ENCODE measurements around the gene GPR37. TPM values are rescaled to one million over a fixed set of nuclear protein-coding genes. Genes with fewer than 3 reads are reported as not detected.

GPR37 gene
- total RNA-seq, 1 donor from 2014 or later = 0.21 TPM

GRCh38 chr7:124697746-124698145 lies 67.8 kb downstream of the GPR37 start:
- no peak overlapping the region for H3K4me3 ChIP-seq

More at GRCh38 chr7:124697746-124698145, 67.8 kb downstream of the GPR37 start:
- Histone ChIP-seq H3F3A (ENCODE audit: low read depth) (no peaks in the 10 kb centered on the region), H3K27ac (no peak overlapping the region), H3K79me2 (ENCODE audit: low read depth) (no peaks in the 10 kb centered on the region), H3K4me1 (no peaks in the 10 kb centered on the region), H3K27me3 (no peaks in the 10 kb centered on the region), H2AFZ (replicated peaks) (no peak overlapping the region), H3K9me3 (ENCODE audit: low read depth) (no peaks in the 10 kb centered on the region), H4K20me1 (ENCODE audit: low read depth) (no peaks in the 10 kb centered on the region), H3K36me3 (no peaks in the 10 kb centered on the region), H3K9ac (no peak overlapping the region), H3K4me2 (no peak overlapping the region)
- no peak for DNase-seq (ENCODE audit: low spot score)
- TF ChIP-seq CTCF (IDR thresholded peaks at IDR 0.05) = no peak
- TF ChIP-seq EZH2phosphoT487 (IDR thresholded peaks at IDR 0.05) = no peak
- TF ChIP-seq EZH2 (IDR thresholded peaks at IDR 0.05) = no peak
- H3K9me3 Mint-ChIP-seq = no peaks in the 10 kb centered on the region
- no peaks in the 10 kb centered on the region for H3K4me1 Mint-ChIP-seq
- H3K27ac Mint-ChIP-seq = no peak overlapping the region
- H3K4me3 Mint-ChIP-seq = no peak overlapping the region
- no peaks in the 10 kb centered on the region for H3K27me3 Mint-ChIP-seq (ENCODE audit: insufficient read depth, low read depth)
- no peaks in the 10 kb centered on the region for H3K36me3 Mint-ChIP-seq

Other genes starting within 250 kb of the GPR37 start
- gene POT1, start 164.0 kb upstream of the GPR37 start, total RNA-seq (ENCODE audit: low replicate concordance) = 51.2 and 108 TPM in 2 replicates

All from neural progenitor cell (in vitro differentiated cells).